Ishikawa (cell line): Measurements from ENCODE around the gene KIRREL3.

Experiments
- CREB1 ChIP-seq: IDR thresholded peaks from 2 replicates; pipeline ENCODE4 v1.6.1; 2012; ENCODE audit warnings: low read depth
- EGR1 ChIP-seq: IDR thresholded peaks from 2 replicates; pipeline ENCODE4 v1.6.1; 2012
- EP300 ChIP-seq: IDR thresholded peaks from 2 replicates; pipeline ENCODE4 v1.6.1; 2012; ENCODE audit warnings: borderline replicate concordance
- MAX ChIP-seq: IDR thresholded peaks from 2 replicates; pipeline ENCODE4 v1.6.1; 2012
- RAD21 ChIP-seq: IDR thresholded peaks from 2 replicates; pipeline ENCODE4 v1.6.1; 2012; ENCODE audit warnings: low read depth
- TAF1 ChIP-seq: IDR thresholded peaks from 2 replicates; pipeline ENCODE4 v1.6.1; 2012; ENCODE audit warnings: low read depth, mild to moderate bottlenecking
- TCF12 ChIP-seq: IDR thresholded peaks from 2 replicates; pipeline ENCODE4 v1.6.1; 2012; ENCODE audit warnings: low read depth
- TEAD4 ChIP-seq: IDR thresholded peaks from 2 replicates; pipeline ENCODE4 v1.6.1; 2012
- YY1 ChIP-seq: IDR thresholded peaks from 2 replicates; pipeline ENCODE4 v1.6.1; 2012; ENCODE audit warnings: low read depth
- ZBTB7A ChIP-seq: IDR thresholded peaks from 2 replicates; pipeline ENCODE4 v1.6.1; 2012; ENCODE audit warnings: low read depth
- TF ChIP-seq, protein P1 (sequence below): IDR thresholded peaks from 2 replicates; pipeline ENCODE4 v1.6.1; 2012; ENCODE audit warnings: low read depth, mild to moderate bottlenecking
- TF ChIP-seq, protein P2 (sequence below): IDR thresholded peaks from 2 replicates; pipeline ENCODE4 v1.6.1; 2012

GRCh38 chr11:126791991-126792390 lies 208.6 kb downstream of the KIRREL3 start:
- no peak for TF ChIP-seq EP300
- TF ChIP-seq RAD21 = no peak
- TF ChIP-seq YY1 = no peak
- no peak for TF ChIP-seq TEAD4
- no peak for TF ChIP-seq CREB1
- TF ChIP-seq EGR1 = no peak
- TF ChIP-seq, protein P1, sequence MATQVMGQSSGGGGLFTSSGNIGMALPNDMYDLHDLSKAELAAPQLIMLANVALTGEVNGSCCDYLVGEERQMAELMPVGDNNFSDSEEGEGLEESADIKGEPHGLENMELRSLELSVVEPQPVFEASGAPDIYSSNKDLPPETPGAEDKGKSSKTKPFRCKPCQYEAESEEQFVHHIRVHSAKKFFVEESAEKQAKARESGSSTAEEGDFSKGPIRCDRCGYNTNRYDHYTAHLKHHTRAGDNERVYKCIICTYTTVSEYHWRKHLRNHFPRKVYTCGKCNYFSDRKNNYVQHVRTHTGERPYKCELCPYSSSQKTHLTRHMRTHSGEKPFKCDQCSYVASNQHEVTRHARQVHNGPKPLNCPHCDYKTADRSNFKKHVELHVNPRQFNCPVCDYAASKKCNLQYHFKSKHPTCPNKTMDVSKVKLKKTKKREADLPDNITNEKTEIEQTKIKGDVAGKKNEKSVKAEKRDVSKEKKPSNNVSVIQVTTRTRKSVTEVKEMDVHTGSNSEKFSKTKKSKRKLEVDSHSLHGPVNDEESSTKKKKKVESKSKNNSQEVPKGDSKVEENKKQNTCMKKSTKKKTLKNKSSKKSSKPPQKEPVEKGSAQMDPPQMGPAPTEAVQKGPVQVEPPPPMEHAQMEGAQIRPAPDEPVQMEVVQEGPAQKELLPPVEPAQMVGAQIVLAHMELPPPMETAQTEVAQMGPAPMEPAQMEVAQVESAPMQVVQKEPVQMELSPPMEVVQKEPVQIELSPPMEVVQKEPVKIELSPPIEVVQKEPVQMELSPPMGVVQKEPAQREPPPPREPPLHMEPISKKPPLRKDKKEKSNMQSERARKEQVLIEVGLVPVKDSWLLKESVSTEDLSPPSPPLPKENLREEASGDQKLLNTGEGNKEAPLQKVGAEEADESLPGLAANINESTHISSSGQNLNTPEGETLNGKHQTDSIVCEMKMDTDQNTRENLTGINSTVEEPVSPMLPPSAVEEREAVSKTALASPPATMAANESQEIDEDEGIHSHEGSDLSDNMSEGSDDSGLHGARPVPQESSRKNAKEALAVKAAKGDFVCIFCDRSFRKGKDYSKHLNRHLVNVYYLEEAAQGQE = no peak
- no peak for TF ChIP-seq TAF1
- no peak for TF ChIP-seq TCF12
- no peak for TF ChIP-seq ZBTB7A
- TF ChIP-seq MAX = no peak
- TF ChIP-seq, protein P2, sequence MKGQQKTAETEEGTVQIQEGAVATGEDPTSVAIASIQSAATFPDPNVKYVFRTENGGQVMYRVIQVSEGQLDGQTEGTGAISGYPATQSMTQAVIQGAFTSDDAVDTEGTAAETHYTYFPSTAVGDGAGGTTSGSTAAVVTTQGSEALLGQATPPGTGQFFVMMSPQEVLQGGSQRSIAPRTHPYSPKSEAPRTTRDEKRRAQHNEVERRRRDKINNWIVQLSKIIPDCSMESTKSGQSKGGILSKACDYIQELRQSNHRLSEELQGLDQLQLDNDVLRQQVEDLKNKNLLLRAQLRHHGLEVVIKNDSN = no peak
